Gastrocnemius medialis (tissue), 4 donors: Measurements from ENCODE around the gene CRYGN.

ENCODE experiments used
- CTCF ChIP-seq, 5 experiments: fragments of 450-650 bp in 3 of 5; fragments of 200-600 bp in 2 of 5; sonication (generic) in 2 of 5; IDR thresholded peaks in 4 of 5; conservative IDR thresholded peaks in 1 of 5; 1 replicate in 4 of 5; 2 replicates in 1 of 5; pipeline ENCODE4 v1.5.1; 2016 to 2019; ENCODE audit warnings: antibody characterized with exemption in 5 of 5, mild to moderate bottlenecking in 3 of 5, moderate library complexity in 3 of 5
- POLR2A ChIP-seq, 2 donors: fragments of 450-650 bp; IDR thresholded peaks; one replicate each; pipeline ENCODE4 v1.6.1; 2017; ENCODE audit warnings: antibody characterized with exemption in 2 of 2, mild to moderate bottlenecking in 2 of 2, moderate library complexity in 2 of 2

GRCh38 chr7:151381348-151382078 is 58.4 kb downstream of the CRYGN start:
- TF ChIP-seq CTCF (IDR thresholded peaks at IDR 0.05 in 4 of 5, conservative IDR thresholded peaks at IDR 0.05 in 1 of 5) (no peak), POLR2A (IDR thresholded peaks at IDR 0.05) (no peak)
